Measurements from ENCODE around the gene GEN1.

- TF ChIP-seq CTCF (IDR thresholded peaks at IDR 0.05; ENCODE audit: poor library complexity, severe bottlenecking) = no peak
- TF ChIP-seq TAF1 (IDR thresholded peaks at IDR 0.05; ENCODE audit: low read depth) = no peak
- TF ChIP-seq REST (IDR thresholded peaks at IDR 0.05; ENCODE audit: borderline replicate concordance) = no peak
Observed at GRCh38 chr2:17765398-17765797, 11.5 kb downstream of the GEN1 start.

Measured in neural cell (in vitro differentiated cells).